GM18508 (cell line): ENCODE measurements around the gene SIGLEC15.
"Not testable (repeated sequence)": the region's sequence is repeated elsewhere in the genome, so short reads cannot be mapped to it uniquely, and the experiment has no call there.

ENCODE experiments used
- ATAC-seq: cut with Tn5 transposase; IDR thresholded peaks from one replicate; pipeline ENCODE4 v1.9.1; 2021; ENCODE audit warnings: moderate number of reproducible peaks; ENCODE audit not compliant: insufficient read depth, unreplicated experiment

The SIGLEC15 gene

DNA sequence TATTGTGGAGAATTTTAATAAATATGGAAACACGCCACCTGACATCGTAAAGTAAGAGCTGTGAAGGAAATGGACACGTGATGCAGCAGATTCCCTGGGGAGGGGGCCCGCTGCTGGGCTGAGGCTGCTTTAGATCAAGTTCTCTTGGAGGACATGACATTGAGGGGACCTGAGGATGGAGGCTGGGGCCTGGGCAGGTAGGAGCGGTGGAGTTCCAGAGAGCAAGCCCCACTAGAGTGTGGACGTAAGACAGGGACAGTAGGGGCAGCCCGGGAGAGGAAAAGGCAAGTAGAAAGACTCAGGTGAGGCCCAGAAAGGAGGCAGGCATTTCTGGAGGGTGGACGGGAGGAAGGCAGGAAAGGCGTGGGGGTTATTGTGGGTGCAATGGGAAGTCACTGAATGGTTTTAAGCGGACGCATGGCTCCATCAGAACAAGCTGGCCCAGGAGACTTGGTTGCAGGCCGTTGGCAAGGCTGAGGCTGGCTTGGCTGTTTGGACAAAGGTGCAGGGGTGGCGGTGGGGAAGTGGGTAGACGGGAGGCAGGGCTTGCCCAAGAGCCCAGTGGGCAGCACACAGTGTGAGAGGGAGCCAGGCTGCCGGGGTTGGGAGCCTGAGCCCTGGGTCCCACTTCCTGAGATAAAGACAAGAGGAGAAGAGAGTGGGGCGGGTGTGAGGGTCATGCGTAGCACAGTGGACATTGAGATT lies 15.7 kb downstream of the SIGLEC15 start:
- no peak for ATAC-seq

DNA sequence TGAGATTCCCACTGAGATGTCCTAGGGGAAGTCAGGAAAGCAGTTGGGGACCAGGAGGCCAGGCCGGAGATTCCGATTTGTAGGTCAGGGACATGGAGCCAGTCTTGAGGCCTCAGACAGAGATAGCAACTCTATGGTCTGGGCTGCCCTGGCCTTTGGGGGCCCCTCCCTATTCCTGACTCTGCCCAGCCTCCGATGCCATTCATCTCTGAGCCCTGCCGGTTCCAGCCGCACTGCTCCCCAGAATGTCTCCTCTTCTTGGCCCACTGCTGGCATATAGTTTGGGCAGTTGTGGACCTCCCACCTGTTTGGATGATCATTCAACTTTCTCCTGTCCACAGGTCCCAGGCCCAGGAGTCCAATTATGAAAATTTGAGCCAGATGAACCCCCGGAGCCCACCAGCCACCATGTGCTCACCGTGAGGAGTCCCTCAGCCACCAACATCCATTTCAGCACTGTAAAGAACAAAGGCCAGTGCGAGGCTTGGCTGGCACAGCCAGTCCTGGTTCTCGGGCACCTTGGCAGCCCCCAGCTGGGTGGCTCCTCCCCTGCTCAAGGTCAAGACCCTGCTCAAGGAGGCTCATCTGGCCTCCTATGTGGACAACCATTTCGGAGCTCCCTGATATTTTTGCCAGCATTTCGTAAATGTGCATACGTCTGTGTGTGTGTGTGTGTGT lies 16.4 kb downstream of the SIGLEC15 start:
- ATAC-seq: no peak

DNA sequence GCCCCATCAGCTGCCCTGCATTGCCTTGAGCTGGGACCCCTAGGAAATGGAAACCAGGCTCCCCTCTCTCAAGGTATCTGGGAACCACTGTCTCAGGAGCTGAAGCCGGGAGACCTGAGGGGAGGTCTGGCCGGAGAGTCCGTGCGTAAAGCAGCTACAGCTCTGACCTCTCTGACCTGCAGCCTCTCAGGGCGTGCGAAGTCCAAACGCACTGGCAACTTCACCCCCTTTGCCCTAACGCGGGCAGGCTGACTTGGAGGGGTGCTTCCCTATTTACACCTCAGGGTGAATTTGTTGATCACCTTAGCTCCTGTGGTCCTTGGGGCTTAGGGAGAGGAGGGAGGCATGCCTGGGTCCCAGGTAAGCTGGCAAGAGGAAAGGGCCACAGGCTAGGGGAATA lies 17.5 kb downstream of the SIGLEC15 start:
- ATAC-seq: no peak

DNA sequence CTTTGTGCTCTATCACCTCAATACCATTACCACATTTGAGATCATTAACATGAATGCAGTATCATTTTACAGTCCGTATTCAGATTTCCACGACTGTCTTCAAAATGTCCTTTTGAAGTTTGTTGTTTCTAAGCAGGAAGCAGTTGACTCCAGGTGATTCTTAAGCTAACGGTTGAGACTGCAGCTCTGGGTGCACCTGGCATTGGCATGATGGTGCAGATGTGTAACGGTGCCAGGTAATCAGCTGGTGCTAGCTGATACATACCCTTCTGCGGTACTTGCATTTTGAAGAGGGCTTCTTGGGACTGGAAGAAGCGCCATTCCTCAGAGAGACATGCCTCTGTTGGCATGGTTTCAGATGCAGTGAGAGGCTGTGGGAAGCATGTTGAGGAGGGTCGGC lies 19.5 kb downstream of the SIGLEC15 start:
- no peak for ATAC-seq

DNA sequence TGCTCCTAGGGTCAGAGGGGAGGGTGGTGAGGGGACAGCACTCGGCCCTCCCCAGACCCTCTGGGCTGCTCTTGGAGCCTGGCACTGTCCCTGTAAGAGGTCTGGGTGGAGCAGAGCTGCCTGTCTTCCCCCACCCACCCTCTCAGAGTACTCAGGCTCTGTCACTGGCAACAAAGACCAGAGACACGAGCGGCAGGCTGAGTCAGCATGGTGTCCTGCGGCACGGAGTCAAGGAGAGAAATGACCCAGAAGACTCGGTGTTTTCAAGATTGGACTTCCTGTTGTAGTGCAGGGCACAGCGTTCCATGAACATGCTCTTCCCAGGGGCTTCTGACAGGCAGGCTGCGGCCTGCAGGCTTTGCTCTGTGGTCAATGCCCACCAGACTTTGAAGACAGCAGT lies 19.9 kb downstream of the SIGLEC15 start:
- ATAC-seq: no peak

DNA sequence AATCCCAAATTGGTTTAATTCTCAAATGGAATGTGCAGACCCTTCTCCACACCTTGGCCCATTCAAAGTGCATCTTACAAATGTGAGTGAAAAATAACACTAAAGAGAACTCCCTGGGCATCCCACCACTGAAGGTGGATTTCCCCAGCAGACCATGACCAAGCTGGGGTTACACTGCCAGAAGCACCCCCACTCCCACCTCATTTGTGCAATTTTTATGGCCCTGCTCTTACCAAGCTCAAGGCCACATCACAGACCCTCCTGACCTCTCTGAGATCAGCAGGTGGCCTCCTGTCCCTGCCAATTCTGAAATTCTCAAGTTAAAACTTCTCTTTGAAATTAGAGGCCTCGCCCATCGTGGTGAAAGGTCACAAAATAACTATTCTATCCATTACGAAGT lies 21.6 kb downstream of the SIGLEC15 start:
- ATAC-seq: no peak

DNA sequence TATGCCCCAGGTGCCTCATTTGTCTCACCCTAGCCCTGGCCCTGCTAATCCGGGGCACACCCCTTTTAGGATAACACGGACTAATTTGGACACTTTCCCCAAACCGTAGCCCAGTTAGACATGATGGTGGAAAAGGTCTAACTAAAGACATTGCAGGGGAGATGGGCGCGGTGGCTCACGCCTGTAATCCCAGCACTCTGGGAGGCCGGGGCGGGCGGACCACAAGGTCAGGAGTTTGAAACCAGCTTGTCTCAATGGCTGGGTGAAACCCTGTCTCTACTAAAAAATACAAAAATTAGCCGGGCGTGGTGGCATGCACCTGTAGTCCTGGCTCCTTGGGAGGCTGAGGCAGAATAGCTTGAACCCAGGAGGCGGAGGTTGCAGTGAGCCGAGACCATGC lies 23.2 kb downstream of the SIGLEC15 start:
- not testable (repeated sequence) for ATAC-seq

DNA sequence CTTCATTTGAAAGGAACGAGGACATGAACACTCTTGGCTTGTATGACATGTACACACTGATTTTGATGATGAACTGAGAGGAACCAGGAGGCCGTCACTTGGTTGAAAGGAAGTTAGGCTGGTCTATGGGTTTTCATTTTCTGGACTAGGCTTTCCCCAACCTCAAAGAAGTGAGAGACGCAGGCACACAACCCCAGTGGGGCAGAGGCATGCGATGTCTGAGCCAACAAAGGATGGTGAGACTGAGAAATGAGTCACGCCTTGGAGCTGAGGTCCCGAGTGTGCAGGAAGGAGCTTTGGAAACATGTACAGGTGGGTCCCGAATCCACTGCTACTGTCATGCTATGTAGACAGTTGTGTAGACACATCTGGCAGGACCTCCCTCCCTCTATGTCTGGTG lies 24.1 kb downstream of the SIGLEC15 start:
- ATAC-seq: no peak

DNA sequence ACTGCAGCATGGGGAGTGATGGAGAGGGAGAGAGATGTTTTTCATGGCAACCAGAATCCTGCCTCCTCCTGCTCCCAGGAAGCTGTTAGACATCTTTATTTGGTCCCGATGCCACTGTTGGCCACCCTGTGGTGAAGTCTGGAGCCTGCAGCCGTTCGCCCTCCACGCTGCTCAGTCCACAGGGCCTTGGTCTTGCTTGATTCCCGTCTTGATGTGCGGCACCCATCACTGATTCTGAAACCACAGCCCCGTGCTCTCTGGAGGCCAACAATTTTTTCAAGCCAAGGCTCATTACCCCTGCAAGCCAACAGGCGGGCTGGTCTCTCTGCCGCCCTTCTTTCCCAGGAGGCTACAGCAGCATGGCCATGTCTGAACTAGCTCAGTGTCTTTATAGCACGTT lies 24.5 kb downstream of the SIGLEC15 start:
- ATAC-seq: no peak

DNA sequence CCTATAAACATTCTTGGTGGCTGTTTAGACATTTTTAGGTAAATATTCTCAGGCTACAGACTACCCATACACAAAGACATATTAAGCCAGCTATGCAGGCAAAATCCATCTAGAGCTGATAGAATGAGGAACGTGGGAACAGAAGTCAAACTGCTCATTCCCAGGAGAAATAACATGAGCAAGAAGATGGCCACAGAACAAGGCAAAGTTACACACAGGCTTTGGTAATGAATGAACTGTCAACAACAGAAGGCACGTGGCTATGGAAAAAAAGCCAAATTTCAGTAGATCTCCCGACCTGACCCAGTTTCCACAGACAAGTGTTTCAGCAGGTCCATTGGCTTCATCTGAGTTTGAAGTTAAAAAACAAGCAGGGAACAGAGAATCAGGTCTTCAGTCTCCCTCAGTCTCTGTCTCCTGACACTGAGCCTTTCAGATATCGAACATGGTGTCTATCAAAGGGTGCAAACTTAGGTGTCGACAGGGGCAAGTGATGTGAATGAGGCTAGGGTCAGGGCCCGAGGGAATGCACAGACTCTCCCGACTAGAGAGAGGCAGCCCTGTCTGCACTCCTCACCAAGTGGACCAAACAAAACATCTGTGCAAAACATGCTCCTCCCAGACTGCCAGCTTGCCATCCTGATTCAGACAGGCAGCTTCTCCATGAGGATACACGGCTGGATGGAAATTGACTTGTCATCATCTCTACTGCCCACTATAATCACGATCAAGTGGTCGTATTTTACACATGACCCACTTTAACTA lies 25.9 kb downstream of the SIGLEC15 start:
- ATAC-seq: no peak

DNA sequence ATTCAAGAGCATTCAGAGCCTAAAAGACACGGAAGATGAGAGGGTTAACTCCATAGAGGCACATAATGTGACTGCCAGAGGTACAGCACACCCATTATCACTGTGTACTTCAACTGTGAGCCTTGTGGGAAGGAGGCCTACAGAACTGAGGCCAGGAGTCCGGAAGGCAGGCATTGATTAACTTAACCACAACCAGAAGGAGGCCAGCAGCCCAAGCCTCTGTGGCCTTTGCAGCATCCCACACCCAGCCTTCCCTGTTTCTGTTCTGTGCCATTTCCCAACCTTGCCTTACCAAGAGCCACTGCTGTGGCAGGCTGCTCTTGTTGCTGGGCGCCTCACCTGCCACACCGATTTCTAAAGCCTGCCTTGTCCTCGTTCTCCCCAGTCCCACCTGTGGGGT lies 27.2 kb downstream of the SIGLEC15 start:
- no peak for ATAC-seq

DNA sequence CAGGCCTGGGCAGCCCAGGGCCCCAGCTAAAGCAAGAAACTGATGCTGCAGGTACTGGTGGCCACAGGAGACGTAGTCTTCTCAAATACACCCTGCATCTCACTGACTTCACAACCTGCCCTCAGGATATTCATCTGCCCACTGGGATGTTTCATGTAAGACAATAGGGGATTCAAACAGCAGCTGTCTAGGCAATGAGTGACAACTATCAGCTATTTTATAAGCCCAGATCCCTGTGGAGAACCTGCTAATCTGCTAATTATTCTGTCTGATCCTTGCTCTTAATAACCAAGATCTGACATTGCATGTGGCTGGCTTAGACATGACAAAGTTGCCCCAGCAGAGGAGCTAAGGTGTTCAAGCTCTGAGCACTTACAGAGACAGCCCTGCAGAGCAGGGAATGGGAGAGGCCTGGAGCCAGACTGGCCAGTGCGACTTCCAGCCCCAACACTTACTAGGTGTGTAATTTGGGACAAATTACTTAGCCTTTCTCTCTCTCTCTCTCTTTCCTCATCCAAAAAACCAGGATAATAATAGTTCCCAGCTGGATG lies 28.6 kb downstream of the SIGLEC15 start:
- no peak for ATAC-seq

DNA sequence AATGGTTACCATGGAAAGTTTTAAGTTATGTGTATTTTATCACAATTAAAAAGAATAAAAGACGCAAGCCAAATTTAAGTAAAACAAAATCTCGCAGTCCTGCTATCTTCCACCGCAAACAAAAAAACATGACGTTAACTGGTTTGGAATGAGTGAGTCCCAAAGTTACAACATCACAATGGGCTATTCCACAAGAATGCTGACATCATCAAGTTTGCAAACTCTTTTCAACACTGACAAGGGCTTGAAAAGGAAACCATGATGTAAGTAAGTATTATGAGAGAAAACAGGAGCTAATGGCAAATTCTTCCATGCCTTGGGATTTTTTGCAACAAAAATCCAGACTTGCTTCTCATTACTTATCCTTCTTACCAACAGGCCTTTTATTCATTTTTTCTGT lies 31.1 kb downstream of the SIGLEC15 start:
- ATAC-seq: no peak

DNA sequence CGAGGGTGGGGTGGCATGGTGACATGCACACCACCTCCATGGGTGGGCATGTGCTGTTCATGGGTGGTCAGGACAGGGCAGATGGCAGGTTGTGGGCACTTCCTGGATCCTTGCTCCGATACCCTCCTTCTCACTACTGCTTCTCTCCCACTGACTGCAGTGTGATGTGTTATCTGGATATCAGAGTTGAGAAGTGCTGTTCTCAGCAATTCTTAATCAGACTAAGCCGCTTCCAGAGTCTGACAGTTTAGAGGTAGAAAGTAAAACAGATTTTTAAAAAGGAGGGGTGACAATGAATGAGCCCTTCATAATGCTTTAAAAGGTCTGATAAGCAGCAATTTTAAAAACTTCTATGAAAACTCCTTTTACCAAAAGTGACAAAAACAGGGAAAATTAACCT lies 33.9 kb downstream of the SIGLEC15 start:
- ATAC-seq: no peak

DNA sequence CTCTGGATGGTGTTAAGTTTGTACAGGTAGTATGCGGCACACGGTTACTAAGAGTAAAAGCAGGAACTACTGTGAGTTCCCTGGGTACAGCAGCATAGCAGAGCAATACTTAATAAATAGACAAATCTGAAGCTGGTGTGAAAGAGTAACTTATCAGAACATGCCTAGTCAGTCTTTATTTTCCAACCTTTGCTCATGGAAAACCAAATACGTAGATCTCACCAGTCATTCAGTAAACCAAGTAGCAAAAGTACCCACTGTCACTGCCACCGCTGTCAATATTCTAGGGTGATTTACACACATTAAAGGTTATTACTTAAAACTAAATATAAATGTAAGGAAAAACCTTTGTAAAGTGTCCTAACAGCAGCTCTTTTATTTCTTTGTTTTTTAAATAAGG lies 35.0 kb downstream of the SIGLEC15 start:
- ATAC-seq: no peak

DNA sequence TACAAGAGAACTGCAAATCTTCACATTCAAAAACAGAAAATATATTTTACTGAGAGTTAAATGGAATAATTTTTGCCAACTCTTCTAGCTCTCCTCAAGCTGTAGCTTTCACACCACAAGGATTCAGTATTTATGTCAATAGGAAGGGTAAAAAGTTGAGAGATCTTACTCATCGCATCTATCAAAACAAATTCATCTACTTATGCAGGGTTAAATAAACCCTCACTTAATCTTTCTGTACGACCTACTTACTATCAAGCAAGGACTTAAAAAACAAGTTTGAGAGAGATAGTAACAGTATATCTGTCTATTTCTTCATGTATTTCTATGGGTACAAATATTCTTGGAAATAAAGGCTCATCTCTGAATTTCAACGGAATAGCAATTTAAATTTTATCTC lies 35.5 kb downstream of the SIGLEC15 start:
- no peak for ATAC-seq

DNA sequence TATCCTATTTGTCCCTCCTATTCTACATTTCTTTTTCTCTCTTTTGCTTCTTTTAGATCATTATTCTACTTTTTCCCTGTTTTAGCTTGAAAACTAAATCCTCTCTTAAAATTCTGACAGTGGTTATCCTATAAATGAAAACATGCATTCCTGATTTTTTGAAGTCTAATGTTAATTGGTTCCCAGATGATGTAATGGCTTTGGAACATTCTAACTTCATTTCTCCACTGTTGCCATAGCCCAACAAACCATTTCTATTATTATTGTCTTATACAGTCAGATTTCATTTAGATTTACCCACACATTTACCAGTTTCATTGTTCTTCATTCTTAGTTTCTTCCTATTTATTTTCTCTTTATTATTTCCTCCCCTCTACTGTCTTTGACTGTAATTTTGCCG lies 36.5 kb downstream of the SIGLEC15 start:
- no peak for ATAC-seq

DNA sequence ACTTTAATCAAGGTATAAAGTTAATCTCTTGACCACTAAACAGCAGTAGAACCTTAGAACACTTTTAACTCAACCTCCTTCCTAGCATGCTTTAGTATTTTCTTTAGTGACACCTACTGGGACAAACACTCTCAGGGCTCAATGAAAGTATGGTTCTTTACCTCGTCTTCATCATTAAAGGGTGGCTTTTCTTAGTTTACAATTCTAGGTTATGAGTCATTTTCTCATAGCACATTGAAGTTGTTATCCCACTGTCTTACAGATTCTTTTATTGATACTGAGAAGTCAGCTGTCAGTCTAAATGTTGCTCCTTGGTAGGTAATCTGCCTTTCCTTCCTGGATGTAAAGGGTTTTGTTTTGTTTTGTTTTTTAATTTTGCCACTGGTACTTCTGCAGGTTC lies 38.0 kb downstream of the SIGLEC15 start:
- ATAC-seq: no peak

DNA sequence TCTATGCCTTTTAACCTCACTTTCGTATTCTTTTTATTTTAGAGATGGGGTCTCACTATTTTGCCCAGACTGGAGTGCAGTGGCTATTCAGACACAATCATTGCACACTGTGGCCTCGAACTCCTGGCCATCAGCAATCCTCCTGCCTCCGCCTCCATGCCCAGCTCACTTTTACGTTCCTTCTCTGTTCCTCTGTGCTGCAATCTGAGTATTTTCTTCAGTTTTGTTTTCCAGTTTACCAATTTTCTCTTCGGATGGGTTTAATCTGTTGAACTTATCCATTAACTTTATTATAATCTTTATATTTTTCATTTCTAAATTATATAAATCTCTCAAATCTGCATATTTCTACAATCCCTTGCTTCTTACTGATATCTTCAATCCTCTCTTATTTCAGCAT lies 38.6 kb downstream of the SIGLEC15 start:
- no peak for ATAC-seq

DNA sequence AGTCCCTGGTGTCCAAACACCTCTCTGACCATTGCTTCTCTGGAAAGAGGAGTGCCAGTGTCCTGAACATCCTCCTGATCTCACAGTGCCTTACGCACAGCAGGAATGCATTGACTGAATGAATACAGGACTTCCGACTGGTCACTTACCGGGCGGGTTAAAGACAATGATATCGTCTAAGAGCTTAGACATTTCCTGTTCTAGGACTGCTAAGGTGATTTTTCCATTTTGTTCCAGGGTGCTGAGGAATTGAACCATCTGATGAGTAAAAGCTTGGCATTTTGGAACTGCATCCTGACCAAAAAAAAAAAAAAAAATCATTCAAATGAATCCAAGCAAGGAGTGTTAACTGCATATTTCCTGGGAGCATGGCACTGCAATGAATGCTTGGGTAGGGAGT lies 40.0 kb downstream of the SIGLEC15 start:
- ATAC-seq: no peak

DNA sequence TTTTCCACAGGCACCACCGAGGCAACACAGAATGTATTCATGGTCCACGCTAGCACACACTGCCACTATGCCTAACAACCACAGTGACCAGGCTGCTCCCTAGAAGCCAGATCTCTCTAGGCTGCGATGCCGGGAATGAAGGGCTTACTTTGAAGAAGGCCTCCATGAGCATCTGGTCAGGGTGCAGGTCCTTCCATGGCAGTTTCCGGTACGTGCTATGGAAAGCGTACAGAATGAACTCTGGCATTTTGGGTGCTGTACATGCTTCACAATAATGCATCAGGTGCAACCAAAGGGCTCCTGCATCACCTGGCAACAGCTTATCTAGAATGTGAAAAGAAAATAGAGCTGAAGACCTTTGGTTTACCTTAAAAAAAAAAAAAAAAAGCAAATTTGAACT lies 44.9 kb downstream of the SIGLEC15 start:
- ATAC-seq: no peak
